ENCODE results near the gene MKNK1. TPM values are rescaled to one million over a fixed set of nuclear protein-coding genes. Genes with fewer than 3 reads are reported as not detected.

Gene MKNK1
- total and polyA plus RNA-seq, 2 experiments from 2014 or later: 18.6 to 23.7 TPM

GRCh38 chr1:46549697-46550681 lies 54.1 kb downstream of the MKNK1 start:
- H3K4me3 ChIP-seq: no peak overlapping the region
- H3K27me3 ChIP-seq: peaks cover 27% of the 10 kb centered on the region
- H3K27ac ChIP-seq: no peak overlapping the region
- TF ChIP-seq CTCF (IDR thresholded peaks at IDR 0.05; ENCODE audit: low read depth, low read length): no peak
- H3K9me3 ChIP-seq (ENCODE audit: low read depth): no peaks in the 10 kb centered on the region
- H3K4me1 ChIP-seq (ENCODE audit: low read depth): no peaks in the 10 kb centered on the region
- DNase-seq (ENCODE audit: low read depth in 1 of 2, low spot score in 1 of 2): peak in 1 of 2 donors; percentile 67
- no peaks in the 10 kb centered on the region for H3K36me3 ChIP-seq

- Histone ChIP-seq H3K36me3 (no peaks in the 10 kb centered on the region), H3K27ac (no peak overlapping the region), H3K4me1 (ENCODE audit: low read depth) (no peaks in the 10 kb centered on the region), H3K27me3 (peaks cover 49% of the 10 kb centered on the region), H3K9me3 (ENCODE audit: low read depth) (no peaks in the 10 kb centered on the region), H3K4me3 (no peak overlapping the region)
- peak; percentile 42 to 70 for DNase-seq (ENCODE audit: low read depth in 1 of 2, low spot score in 1 of 2)
- TF ChIP-seq CTCF (IDR thresholded peaks at IDR 0.05; ENCODE audit: low read depth, low read length): peak; percentile 62
Measured at GRCh38 chr1:46547481-46548383, 56.3 kb downstream of the MKNK1 start.

GRCh38 chr1:46546210-46546609 lies 57.9 kb downstream of the MKNK1 start:
- no peak overlapping the region for H3K27ac ChIP-seq
- H3K4me3 ChIP-seq: no peak overlapping the region
- no peaks in the 10 kb centered on the region for H3K36me3 ChIP-seq
- TF ChIP-seq CTCF (IDR thresholded peaks at IDR 0.05; ENCODE audit: low read depth, low read length): no peak
- H3K9me3 ChIP-seq (ENCODE audit: low read depth): no peaks in the 10 kb centered on the region
- H3K4me1 ChIP-seq (ENCODE audit: low read depth): no peaks in the 10 kb centered on the region
- no peak for DNase-seq (ENCODE audit: low read depth in 1 of 2, low spot score in 1 of 2)
- H3K27me3 ChIP-seq: peaks cover 65% of the 10 kb centered on the region

GRCh38 chr1:46545784-46546183 lies 58.3 kb downstream of the MKNK1 start:
- no peak for TF ChIP-seq CTCF (IDR thresholded peaks at IDR 0.05; ENCODE audit: low read depth, low read length)
- H3K27me3 ChIP-seq: peaks cover 69% of the 10 kb centered on the region
- H3K4me1 ChIP-seq (ENCODE audit: low read depth): no peaks in the 10 kb centered on the region
- no peak overlapping the region for H3K4me3 ChIP-seq
- no peaks in the 10 kb centered on the region for H3K36me3 ChIP-seq
- H3K27ac ChIP-seq: no peak overlapping the region
- no peak for DNase-seq (ENCODE audit: low read depth in 1 of 2, low spot score in 1 of 2)
- H3K9me3 ChIP-seq (ENCODE audit: low read depth): no peaks in the 10 kb centered on the region

GRCh38 chr1:46544561-46545240 lies 59.4 kb downstream of the MKNK1 start:
- Histone ChIP-seq H3K9me3 (ENCODE audit: low read depth) (no peaks in the 10 kb centered on the region), H3K4me3 (no peak overlapping the region), H3K27ac (no peak overlapping the region), H3K36me3 (no peaks in the 10 kb centered on the region), H3K27me3 (peaks cover 80% of the 10 kb centered on the region), H3K4me1 (ENCODE audit: low read depth) (no peaks in the 10 kb centered on the region)
- DNase-seq (ENCODE audit: low read depth in 1 of 2, low spot score in 1 of 2): no peak
- TF ChIP-seq CTCF (IDR thresholded peaks at IDR 0.05; ENCODE audit: low read depth, low read length): no peak

All from cardiac muscle cell (in vitro differentiated cells and primary cell).